Liver (tissue), 9 donors: ENCODE measurements around the gene CAPSL. TPM values are rescaled to one million over a fixed set of nuclear protein-coding genes. Genes with fewer than 3 reads are reported as not detected.

Experiments used
- DNase-seq: peaks from one replicate; pipeline ENCODE4 v3.0.0-alpha.2; 2017; ENCODE audit warnings: low spot score
- H3K27ac ChIP-seq, 2 donors: one replicate each; pipeline ENCODE4 v1.7.0; 2013; ENCODE audit warnings: inconsistent platforms in 2 of 2, low read length in 2 of 2, control low read depth in 1 of 2, low read depth in 1 of 2, mild to moderate bottlenecking in 1 of 2
- H3K27me3 ChIP-seq, 4 donors: one replicate each; pipeline versions ENCODE4 v1.6.1 to v1.7.0; 2013; ENCODE audit warnings: low read length in 3 of 4, inconsistent platforms in 1 of 4, mild to moderate bottlenecking in 1 of 4, moderate library complexity in 1 of 4; ENCODE audit not compliant: control insufficient read depth in 4 of 4, insufficient read depth in 4 of 4
- H3K36me3 ChIP-seq, 4 donors: one replicate each; pipeline versions ENCODE4 v1.6.1 to v1.7.0; 2013; ENCODE audit warnings: low read length in 3 of 4, mild to moderate bottlenecking in 3 of 4, low read depth in 1 of 4, moderate library complexity in 1 of 4; ENCODE audit not compliant: control insufficient read depth in 4 of 4, insufficient read depth in 3 of 4
- H3K4me1 ChIP-seq, 4 donors: one replicate each; pipeline versions ENCODE4 v1.6.1 to v1.7.0; 2013; ENCODE audit warnings: low read length in 3 of 4, mild to moderate bottlenecking in 3 of 4, moderate library complexity in 1 of 4; ENCODE audit not compliant: control insufficient read depth in 4 of 4, insufficient read depth in 4 of 4
- H3K4me3 ChIP-seq, 3 donors: one replicate each; pipeline versions ENCODE4 v1.6.1 to v1.7.0; 2013; ENCODE audit warnings: low read length in 3 of 3, control low read depth in 1 of 3, low read depth in 1 of 3, mild to moderate bottlenecking in 1 of 3
- H3K9ac ChIP-seq, 2 donors: one replicate each; pipeline ENCODE4 v1.7.0; 2013; ENCODE audit warnings: low read length in 2 of 2, mild to moderate bottlenecking in 2 of 2, moderate library complexity in 2 of 2, control low read depth in 1 of 2, low read depth in 1 of 2
- H3K9me3 ChIP-seq, 4 donors: one replicate each; pipeline versions ENCODE4 v1.6.1 to v1.7.0; 2013; ENCODE audit warnings: low read length in 3 of 4; ENCODE audit not compliant: control insufficient read depth in 4 of 4
- EGR1 ChIP-seq, 2 donors: IDR thresholded peaks; 2 replicates each; pipeline ENCODE4 v1.6.1; 2016 to 2018; ENCODE audit warnings: antibody characterized with exemption in 2 of 2, low read depth in 2 of 2
- FOXA1 ChIP-seq: IDR thresholded peaks from 2 replicates; pipeline ENCODE4 v1.6.1; 2016; ENCODE audit warnings: antibody characterized with exemption
- FOXA2 ChIP-seq: IDR thresholded peaks from 2 replicates; pipeline ENCODE4 v1.6.1; 2016; ENCODE audit warnings: antibody characterized with exemption
- GABPA ChIP-seq, 2 donors: IDR thresholded peaks in 1 of 2; conservative IDR thresholded peaks in 1 of 2; 2 replicates each; pipeline ENCODE4 v1.6.1; 2016; ENCODE audit warnings: antibody characterized with exemption in 2 of 2, mild to moderate bottlenecking in 1 of 2, moderate library complexity in 1 of 2
- HNF4A ChIP-seq, 2 donors: conservative IDR thresholded peaks; 2 replicates each; pipeline ENCODE4 v1.6.1; 2016; ENCODE audit warnings: antibody characterized with exemption in 2 of 2, mild to moderate bottlenecking in 2 of 2
- HNF4G ChIP-seq: IDR thresholded peaks from 2 replicates; pipeline ENCODE4 v1.6.1; 2016; ENCODE audit warnings: antibody characterized with exemption
- JUND ChIP-seq, 2 donors: IDR thresholded peaks; 2 replicates each; pipeline ENCODE4 v1.6.1; 2016; ENCODE audit warnings: antibody characterized with exemption in 2 of 2
- MAX ChIP-seq: IDR thresholded peaks from 2 replicates; pipeline ENCODE4 v1.6.1; 2016; ENCODE audit warnings: antibody characterized with exemption
- NR2F2 ChIP-seq: IDR thresholded peaks from 2 replicates; pipeline ENCODE4 v1.6.1; 2016; ENCODE audit warnings: antibody characterized with exemption
- RAD21 ChIP-seq, 2 donors: IDR thresholded peaks; 2 replicates each; pipeline ENCODE4 v1.6.1; 2016; ENCODE audit warnings: antibody characterized with exemption in 2 of 2, mild to moderate bottlenecking in 2 of 2
- REST ChIP-seq: IDR thresholded peaks from 2 replicates; pipeline ENCODE4 v1.6.1; 2016; ENCODE audit warnings: antibody characterized with exemption, mild to moderate bottlenecking
- RXRA ChIP-seq, 2 donors: IDR thresholded peaks; 2 replicates each; pipeline ENCODE4 v1.6.1; 2017 to 2018; ENCODE audit warnings: antibody characterized with exemption in 2 of 2, mild to moderate bottlenecking in 1 of 2
- SP1 ChIP-seq: IDR thresholded peaks from 2 replicates; pipeline ENCODE4 v1.6.1; 2018; ENCODE audit warnings: antibody characterized with exemption, mild to moderate bottlenecking
- TAF1 ChIP-seq: conservative IDR thresholded peaks from 2 replicates; pipeline ENCODE4 v1.6.1; 2016; ENCODE audit warnings: antibody characterized with exemption, mild to moderate bottlenecking
- YY1 ChIP-seq: IDR thresholded peaks from 2 replicates; pipeline ENCODE4 v1.6.1; 2016; ENCODE audit warnings: antibody characterized with exemption, mild to moderate bottlenecking
- ZBTB33 ChIP-seq: IDR thresholded peaks from 2 replicates; pipeline ENCODE4 v1.6.1; 2016; ENCODE audit warnings: antibody characterized with exemption
- WGBS: extraction: QIAGEN DNeasy Blood & Tissue Kit; methylation state at CpG from one replicate; pipeline ENCODE4 v1.1.7; 2013; 5-methylcytosine and 5-hydroxymethylcytosine counted together
- polyA plus RNA-seq, 2 donors: library from polyadenylated mRNA; stranded (reverse) in 1 of 2; unstranded in 1 of 2; fragments of 200-250 nt in 1 of 2; fragments of >200 nt in 1 of 2; fragmentation: Nextera tagmentation in 1 of 2; extraction: Ambion mirVana in 1 of 2; gene quantifications; one replicate each; pipeline versions ENCODE4 v1.2.1 to v1.2.3, GENCODE V29; 2013 to 2015
- total RNA-seq, 2 donors: library from RNA; depleted of rRNA; stranded (reverse); fragments of >200 nt; gene quantifications; one replicate each; pipeline ENCODE4 v1.2.3, GENCODE V29; 2014
- TF ChIP-seq, protein P1 (sequence below): fragments of 150-350 bp; IDR thresholded peaks from 2 replicates; pipeline ENCODE4 v1.5.1; 2017; ENCODE audit warnings: improper control_type of control experiment, low read depth, low read length; ENCODE audit not compliant: missing input control
- TF ChIP-seq, protein P2 (sequence below): IDR thresholded peaks from 2 replicates; pipeline ENCODE4 v1.6.1; 2016; ENCODE audit warnings: antibody characterized with exemption
- donor health status: healthy.
- donor health status: healthy.
- donor health status: healthy.
- donor health status: healthy.
- donor health status: healthy.

The CAPSL gene
- total RNA-seq (under 1 TPM in 1 of 2 donors, not detected in 1; 0.37 TPM), polyA plus RNA-seq (not detected)

DNA sequence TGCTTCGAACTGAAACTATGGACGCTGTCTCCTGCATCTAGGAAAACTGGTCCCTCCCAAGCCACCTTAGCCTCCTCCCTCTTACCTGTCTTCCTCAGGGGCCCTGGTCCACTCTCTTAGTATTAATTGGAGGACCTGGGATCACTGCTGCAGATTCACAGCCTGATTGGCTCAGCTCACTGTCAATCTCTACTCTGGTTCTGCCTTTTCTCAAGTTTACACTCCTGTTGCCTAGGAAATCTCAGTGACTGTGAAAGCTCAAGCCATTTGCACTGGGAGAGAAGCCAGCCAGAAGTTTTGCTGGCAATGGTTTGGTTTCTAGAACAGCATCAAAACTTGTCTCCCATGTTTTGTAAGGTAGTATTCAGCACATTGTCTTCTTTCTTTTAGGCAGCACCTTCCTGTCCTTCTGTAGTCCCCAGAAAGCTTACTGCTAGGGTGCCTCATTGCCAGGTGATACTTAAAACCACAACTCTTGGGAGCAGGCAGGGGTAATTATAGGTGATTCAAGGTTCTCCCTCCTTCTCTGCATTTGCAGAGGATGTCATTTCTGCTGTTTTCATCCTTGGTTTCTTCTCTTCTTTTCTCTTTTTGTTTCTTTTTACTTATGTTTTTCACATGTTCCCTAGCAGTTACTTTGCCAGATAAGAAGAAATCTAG, at the start of gene CAPSL:
Gene CAPSL (minus strand): TSS at position 55 of the 660 bp plus-strand sequence. CDS start 17,502 bp downstream, outside the sequence.
- TF ChIP-seq MAX (no peak), SP1 (peak; percentile 28)
- Histone ChIP-seq H3K27me3 (no peaks in the 10 kb centered on the region), H3K36me3 (no peaks in the 10 kb centered on the region), H3K9ac (no peak within 1 kb of the TSS), H3K27ac (no peak within 1 kb of the TSS), H3K9me3 (no peaks in the 10 kb centered on the region), H3K4me3 (no peak within 1 kb of the TSS), H3K4me1 (no peaks in the 10 kb centered on the region)
- 39% methylated on average over 2 of the region's 2 CpGs for WGBS
- DNase-seq, result peak; percentile 58

GRCh38 chr5:35987776-35988175, 49.4 kb upstream of the CAPSL start:
- peaks cover 0 to 18% (median 9%) of the 10 kb centered on the region in 4 donors for H3K4me1 ChIP-seq
- no peaks in the 10 kb centered on the region for H3K9me3 ChIP-seq
- no peaks in the 10 kb centered on the region for H3K36me3 ChIP-seq
- DNase-seq, result no peak
- no peak for TF ChIP-seq HNF4G
- TF ChIP-seq REST, result no peak
- no peak for TF ChIP-seq HNF4A (conservative IDR thresholded peaks at IDR 0.05)
- TF ChIP-seq NR2F2, result no peak
- no peak for TF ChIP-seq EGR1 (IDR thresholded peaks at IDR 0.05; ENCODE audit: low read depth in 2 of 2)
- no peak for TF ChIP-seq JUND (IDR thresholded peaks at IDR 0.05)
- no peak for TF ChIP-seq FOXA1
- TF ChIP-seq MAX, result no peak
- TF ChIP-seq GABPA (IDR thresholded peaks at IDR 0.05 in 1 of 2, conservative IDR thresholded peaks at IDR 0.05 in 1 of 2), result no peak
- TF ChIP-seq, protein P1, sequence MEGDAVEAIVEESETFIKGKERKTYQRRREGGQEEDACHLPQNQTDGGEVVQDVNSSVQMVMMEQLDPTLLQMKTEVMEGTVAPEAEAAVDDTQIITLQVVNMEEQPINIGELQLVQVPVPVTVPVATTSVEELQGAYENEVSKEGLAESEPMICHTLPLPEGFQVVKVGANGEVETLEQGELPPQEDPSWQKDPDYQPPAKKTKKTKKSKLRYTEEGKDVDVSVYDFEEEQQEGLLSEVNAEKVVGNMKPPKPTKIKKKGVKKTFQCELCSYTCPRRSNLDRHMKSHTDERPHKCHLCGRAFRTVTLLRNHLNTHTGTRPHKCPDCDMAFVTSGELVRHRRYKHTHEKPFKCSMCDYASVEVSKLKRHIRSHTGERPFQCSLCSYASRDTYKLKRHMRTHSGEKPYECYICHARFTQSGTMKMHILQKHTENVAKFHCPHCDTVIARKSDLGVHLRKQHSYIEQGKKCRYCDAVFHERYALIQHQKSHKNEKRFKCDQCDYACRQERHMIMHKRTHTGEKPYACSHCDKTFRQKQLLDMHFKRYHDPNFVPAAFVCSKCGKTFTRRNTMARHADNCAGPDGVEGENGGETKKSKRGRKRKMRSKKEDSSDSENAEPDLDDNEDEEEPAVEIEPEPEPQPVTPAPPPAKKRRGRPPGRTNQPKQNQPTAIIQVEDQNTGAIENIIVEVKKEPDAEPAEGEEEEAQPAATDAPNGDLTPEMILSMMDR, result no peak
- no peak for TF ChIP-seq TAF1
- TF ChIP-seq ZBTB33, result no peak
- no peak for TF ChIP-seq RXRA (IDR thresholded peaks at IDR 0.05)
- no peak for TF ChIP-seq RAD21 (IDR thresholded peaks at IDR 0.05)
- TF ChIP-seq FOXA2, result no peak
- TF ChIP-seq SP1, result no peak
- TF ChIP-seq, protein P2, sequence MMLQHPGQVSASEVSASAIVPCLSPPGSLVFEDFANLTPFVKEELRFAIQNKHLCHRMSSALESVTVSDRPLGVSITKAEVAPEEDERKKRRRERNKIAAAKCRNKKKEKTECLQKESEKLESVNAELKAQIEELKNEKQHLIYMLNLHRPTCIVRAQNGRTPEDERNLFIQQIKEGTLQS, result no peak
- TF ChIP-seq YY1, result no peak
- H3K4me3 ChIP-seq, result no peak overlapping the region
- no peaks in the 10 kb centered on the region for H3K27me3 ChIP-seq
- WGBS, result 68% methylated on average over 3 of the region's 3 CpGs
- no peak overlapping the region for H3K27ac ChIP-seq
- no peak overlapping the region for H3K9ac ChIP-seq
